ENCODE measurements around the gene LRRC56. TPM values are rescaled to one million over a fixed set of nuclear protein-coding genes. Genes with fewer than 3 reads are reported as not detected.

The LRRC56 gene
- polyA plus RNA-seq, 3 donors = 0.09 to 0.68 TPM; not detected in 1

GRCh38 chr11:581752-582151, 44.4 kb downstream of the LRRC56 start:
- H3K9me3 ChIP-seq (replicated peaks in 1 of 2; ENCODE audit: control insufficient read depth in 1 of 2, insufficient read depth in 1 of 2, low read length in 2 of 2) = no peaks in the 10 kb centered on the region
- Mint-ChIP-seq H3K27ac (peak overlapping the region in 2 of 7 donors; percentile 30 to 83), H3K9me3 (peaks cover 0 to 3% (median 0%) of the 10 kb centered on the region in 7 donors), H3K27me3 (ENCODE audit: low read depth in 3 of 3) (no peaks in the 10 kb centered on the region), H3K4me3 (no peak overlapping the region), H3K36me3 (peaks cover 36 to 52% of the 10 kb centered on the region in 2 donors), H3K4me1 (peaks cover 37% of the 10 kb centered on the region)
- H3K4me1 ChIP-seq (ENCODE audit: control insufficient read depth in 1 of 2, insufficient read depth in 2 of 2, low read length in 2 of 2) = peaks cover 16 to 34% of the 10 kb centered on the region in 2 donors
- peaks cover 35 to 44% of the 10 kb centered on the region in 2 donors for H3K36me3 ChIP-seq (replicated peaks in 1 of 2; ENCODE audit: control insufficient read depth in 1 of 2, insufficient read depth in 2 of 2, low read length in 2 of 2)
- H3K27me3 ChIP-seq (ENCODE audit: control insufficient read depth in 2 of 2, insufficient read depth in 2 of 2, low read length in 2 of 2) = no peaks in the 10 kb centered on the region
- no peak for TF ChIP-seq CTCF (IDR thresholded peaks at IDR 0.05)
- WGBS (ENCODE audit: insufficient coverage) = 96% methylated on average over 15 of the region's 17 CpGs
- H3K27ac ChIP-seq (ENCODE audit: low read depth in 1 of 2, low read length in 2 of 2) = no peak overlapping the region
- no peak overlapping the region for H3K4me2 ChIP-seq (replicated peaks; ENCODE audit: extremely low read depth, low read length, poor library complexity, severe bottlenecking)
- no peak overlapping the region for H3K9ac ChIP-seq (ENCODE audit: insufficient read depth, low read length, poor library complexity, severe bottlenecking)
- no peak for DNase-seq
- intact Hi-C loops (cut with micrococcal nuclease) = no loop called here
- H3K79me2 ChIP-seq (ENCODE audit: insufficient read depth, low read length) = peaks cover 82% of the 10 kb centered on the region
- no peak overlapping the region for H2AFZ ChIP-seq (ENCODE audit: insufficient read depth, low read depth, low read length, poor library complexity, severe bottlenecking)
- H4K20me1 ChIP-seq (ENCODE audit: insufficient read depth, low read length) = peaks cover 90% of the 10 kb centered on the region
- no peak overlapping the region for H3K4me3 ChIP-seq (replicated peaks in 1 of 3; ENCODE audit: low read depth in 2 of 3, low read length in 3 of 3)

DNA sequence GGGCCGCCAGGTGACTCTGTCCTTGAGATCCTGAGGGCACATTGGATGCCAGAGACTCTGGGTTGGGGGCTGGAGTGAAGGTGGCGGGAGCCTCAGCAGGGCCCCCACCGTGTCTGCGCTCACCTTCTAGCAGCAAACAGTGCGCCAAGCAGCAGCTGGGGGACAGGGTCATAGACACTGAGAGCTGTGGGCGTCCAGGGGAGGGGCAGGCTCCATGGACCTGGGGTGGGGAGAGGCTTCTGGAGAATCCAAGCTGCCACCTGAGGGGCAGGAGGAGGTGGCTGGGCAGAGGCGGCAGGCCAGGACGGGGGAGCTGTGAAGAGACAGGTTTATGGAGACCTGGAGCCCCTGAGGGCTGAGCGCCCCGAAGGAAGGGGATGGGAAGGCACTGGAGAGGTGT, 47.0 kb downstream of the LRRC56 start:
- Histone ChIP-seq H3K79me2 (ENCODE audit: insufficient read depth, low read length) (peaks cover 67% of the 10 kb centered on the region), H3K9me3 (replicated peaks in 1 of 2; ENCODE audit: control insufficient read depth in 1 of 2, insufficient read depth in 1 of 2, low read length in 2 of 2) (no peaks in the 10 kb centered on the region), H3K36me3 (replicated peaks in 1 of 2; ENCODE audit: control insufficient read depth in 1 of 2, insufficient read depth in 2 of 2, low read length in 2 of 2) (peaks cover 45 to 60% of the 10 kb centered on the region in 2 donors), H3K4me2 (replicated peaks; ENCODE audit: extremely low read depth, low read length, poor library complexity, severe bottlenecking) (no peak overlapping the region), H3K4me1 (ENCODE audit: control insufficient read depth in 1 of 2, insufficient read depth in 2 of 2, low read length in 2 of 2) (peaks cover 23 to 32% of the 10 kb centered on the region in 2 donors), H3K4me3 (replicated peaks in 1 of 3; ENCODE audit: low read depth in 2 of 3, low read length in 3 of 3) (no peak overlapping the region), H4K20me1 (ENCODE audit: insufficient read depth, low read length) (peaks cover 81% of the 10 kb centered on the region), H3K27me3 (ENCODE audit: control insufficient read depth in 2 of 2, insufficient read depth in 2 of 2, low read length in 2 of 2) (no peaks in the 10 kb centered on the region), H3K9ac (ENCODE audit: insufficient read depth, low read length, poor library complexity, severe bottlenecking) (no peak overlapping the region), H2AFZ (ENCODE audit: insufficient read depth, low read depth, low read length, poor library complexity, severe bottlenecking) (no peak overlapping the region), H3K27ac (ENCODE audit: low read depth in 1 of 2, low read length in 2 of 2) (no peak overlapping the region)
- intact Hi-C loops (cut with micrococcal nuclease) = no loop called here
- Mint-ChIP-seq H3K27me3 (ENCODE audit: low read depth in 3 of 3) (no peaks in the 10 kb centered on the region), H3K4me3 (no peak overlapping the region), H3K36me3 (peaks cover 55 to 72% of the 10 kb centered on the region in 2 donors), H3K9me3 (no peaks in the 10 kb centered on the region), H3K27ac (peak overlapping the region in 1 of 7 donors; percentile 68), H3K4me1 (peaks cover 34% of the 10 kb centered on the region)
- WGBS (ENCODE audit: insufficient coverage) = 98% methylated on average over 5 of the region's 10 CpGs
- no peak for DNase-seq
- no peak for TF ChIP-seq CTCF (IDR thresholded peaks at IDR 0.05)
